RWPE2 (cell line): ENCODE data around the gene NRG2.

ENCODE experiments used
- ATAC-seq: fragments of 200-7000 bp; cut with Tn5 transposase; 3 replicates; pipeline ENCODE4 v1.9.1; 2021; ENCODE audit warnings: low read depth
- DNase-seq: peaks from one replicate; pipeline ENCODE4 v3.0.0-alpha.2; 2020; ENCODE audit warnings: low spot score
- H3K27ac ChIP-seq: fragments of 450-650 bp; 2 replicates; pipeline ENCODE4 v1.5.1; 2017; ENCODE audit warnings: mild to moderate bottlenecking; ENCODE audit not compliant: poor library complexity, severe bottlenecking
- H3K27me3 ChIP-seq: fragments of 250-450 bp; sonication (Bioruptor Pico); 2 replicates; pipeline ENCODE4 v1.5.1; 2021; ENCODE audit warnings: mild to moderate bottlenecking, moderate library complexity; ENCODE audit not compliant: insufficient read depth, poor library complexity, severe bottlenecking
- H3K36me3 ChIP-seq: fragments of 250-450 bp; sonication (Bioruptor Pico); 2 replicates; pipeline ENCODE4 v1.5.1; 2020; ENCODE audit warnings: low read depth, mild to moderate bottlenecking, moderate library complexity
- H3K4me1 ChIP-seq: fragments of 250-450 bp; sonication (Bioruptor Pico); 2 replicates; pipeline ENCODE4 v1.5.1; 2021; ENCODE audit warnings: mild to moderate bottlenecking, moderate library complexity; ENCODE audit not compliant: insufficient read depth, poor library complexity, severe bottlenecking
- H3K4me3 ChIP-seq: fragments of 250-450 bp; sonication (Bioruptor Pico); 2 replicates; pipeline ENCODE4 v1.5.1; 2021; ENCODE audit warnings: mild to moderate bottlenecking, moderate library complexity; ENCODE audit not compliant: severe bottlenecking
- H3K9me3 ChIP-seq: fragments of 250-450 bp; sonication (Bioruptor Pico); 2 replicates; pipeline ENCODE4 v1.5.1; 2021; ENCODE audit warnings: mild to moderate bottlenecking, moderate library complexity; ENCODE audit not compliant: severe bottlenecking
- CTCF ChIP-seq: fragments of 450-650 bp; IDR thresholded peaks from one replicate; pipeline ENCODE4 v1.5.1; 2017; ENCODE audit warnings: mild to moderate bottlenecking, moderate library complexity; ENCODE audit not compliant: poor library complexity, severe bottlenecking

NRG2 gene

DNA sequence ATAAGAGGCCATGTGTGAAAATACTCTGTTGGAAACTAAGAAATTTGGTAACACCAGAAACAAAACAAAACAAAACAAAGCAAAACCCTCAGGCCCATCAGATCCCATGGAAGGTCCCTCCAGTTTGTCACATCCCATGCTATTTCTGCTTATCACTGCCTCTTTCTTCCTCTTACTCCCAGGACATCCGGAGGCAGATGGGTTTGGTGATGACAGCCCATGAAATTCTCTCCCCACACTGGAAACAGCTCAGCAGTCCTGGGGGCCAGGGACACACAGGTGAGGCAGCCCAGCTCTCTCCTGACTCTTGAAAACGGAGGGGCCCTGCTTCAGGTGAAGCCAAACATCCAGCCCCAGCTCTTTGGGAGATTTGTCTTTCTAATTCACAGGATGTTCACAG, 63.2 kb downstream of the NRG2 start:
- Histone ChIP-seq H3K9me3 (no peaks in the 10 kb centered on the region), H3K4me1 (peaks cover 6% of the 10 kb centered on the region), H3K4me3 (no peak overlapping the region), H3K27ac (no peak overlapping the region), H3K27me3 (no peaks in the 10 kb centered on the region), H3K36me3 (no peaks in the 10 kb centered on the region)
- DNase-seq (no peak), ATAC-seq (no peak)
- TF ChIP-seq CTCF = no peak

DNA sequence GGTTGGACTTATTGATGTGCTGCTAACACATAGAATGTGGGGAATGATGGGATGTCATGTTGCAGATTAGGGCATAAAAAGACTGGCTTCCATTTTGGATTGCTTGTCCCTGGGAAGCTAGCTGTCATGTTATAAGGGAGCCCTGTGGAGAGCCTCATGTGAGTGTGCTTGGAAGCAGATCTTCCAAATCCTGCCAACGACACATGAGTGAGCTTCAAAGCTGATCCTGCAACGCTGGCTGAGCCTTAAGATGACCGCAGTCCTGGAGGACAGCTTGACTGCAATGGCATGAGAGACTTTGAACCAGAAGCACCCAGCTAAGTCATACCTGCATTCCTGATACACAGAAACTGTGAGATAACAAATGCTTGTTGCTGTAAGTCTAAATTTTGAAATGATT, 63.6 kb downstream of the NRG2 start:
- Histone ChIP-seq H3K9me3 (no peaks in the 10 kb centered on the region), H3K36me3 (no peaks in the 10 kb centered on the region), H3K4me3 (no peak overlapping the region), H3K27me3 (no peaks in the 10 kb centered on the region), H3K27ac (no peak overlapping the region), H3K4me1 (peaks cover 2% of the 10 kb centered on the region)
- DNase-seq = no peak
- no peak for ATAC-seq
- TF ChIP-seq CTCF = no peak

DNA sequence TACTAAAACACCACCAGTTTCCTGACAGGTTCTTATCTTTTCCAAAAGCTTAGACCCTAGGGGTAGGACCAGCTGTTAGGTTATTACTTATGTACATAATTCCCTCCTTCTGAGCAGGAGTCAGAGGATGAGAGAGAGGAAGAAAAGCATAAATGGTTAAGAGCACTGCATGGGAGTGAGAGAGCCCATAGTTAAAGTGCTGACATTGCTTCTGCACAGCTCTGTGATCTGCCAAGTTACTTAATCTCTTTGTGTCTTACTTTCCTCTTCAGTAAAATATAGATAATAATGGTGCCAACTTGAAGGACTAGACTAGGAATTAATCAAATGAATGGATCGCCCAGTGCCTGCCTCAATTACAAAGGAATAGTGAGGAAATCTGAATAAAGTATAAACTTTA, 66.4 kb downstream of the NRG2 start:
- Histone ChIP-seq H3K9me3 (no peaks in the 10 kb centered on the region), H3K4me3 (no peak overlapping the region), H3K36me3 (no peaks in the 10 kb centered on the region), H3K27me3 (no peaks in the 10 kb centered on the region), H3K4me1 (no peaks in the 10 kb centered on the region), H3K27ac (no peak overlapping the region)
- no peak for TF ChIP-seq CTCF
- no peak for ATAC-seq
- DNase-seq = no peak

- Histone ChIP-seq H3K4me1 (no peaks in the 10 kb centered on the region), H3K27me3 (no peaks in the 10 kb centered on the region), H3K9me3 (no peaks in the 10 kb centered on the region), H3K4me3 (no peak overlapping the region), H3K27ac (no peak overlapping the region), H3K36me3 (no peaks in the 10 kb centered on the region)
- DNase-seq = no peak
- no peak for ATAC-seq
- no peak for TF ChIP-seq CTCF
Observed at GRCh38 chr5:139975942-139976341, 67.2 kb downstream of the NRG2 start.

DNA sequence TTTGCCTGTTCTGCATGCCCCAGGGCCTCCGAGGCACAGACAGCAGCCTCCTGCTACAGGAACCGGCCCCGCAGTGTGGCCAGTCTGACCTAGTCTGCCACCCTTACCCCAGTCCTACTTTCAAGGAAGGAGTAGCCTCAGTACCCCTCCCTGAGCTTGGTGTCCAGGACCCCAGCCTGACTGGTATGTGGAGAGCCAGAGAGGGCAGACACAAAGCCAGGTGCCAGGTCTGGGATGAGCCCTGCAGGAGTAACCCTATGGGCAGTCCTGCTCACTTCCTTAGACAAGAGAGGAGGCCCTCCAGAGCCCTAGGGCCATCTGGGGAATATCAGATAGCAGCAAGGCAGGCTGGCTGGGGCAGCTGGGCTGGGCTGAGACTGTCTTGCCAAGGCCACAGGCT, 67.8 kb downstream of the NRG2 start:
- ATAC-seq (no peak), DNase-seq (no peak)
- no peaks in the 10 kb centered on the region for H3K4me1 ChIP-seq
- no peak for TF ChIP-seq CTCF
- H3K27me3 ChIP-seq = no peaks in the 10 kb centered on the region
- no peak overlapping the region for H3K4me3 ChIP-seq
- no peaks in the 10 kb centered on the region for H3K9me3 ChIP-seq
- no peaks in the 10 kb centered on the region for H3K36me3 ChIP-seq
- H3K27ac ChIP-seq = no peak overlapping the region
